SK-N-MC (cell line): Measurements from ENCODE around the gene GOLGA7B.

Experiments used
- DNase-seq: peaks from one replicate; pipeline ENCODE4 v3.0.0-alpha.2; 2011; ENCODE audit warnings: low read depth, low spot score
- H3K27ac ChIP-seq: fragments of 200-600 bp; sonication (generic); 2 replicates; pipeline ENCODE4 v1.5.1; 2016; ENCODE audit warnings: mixed run types
- H3K36me3 ChIP-seq: fragments of 200-600 bp; sonication (generic); 2 replicates; pipeline ENCODE4 v1.6.1; 2017; ENCODE audit warnings: antibody characterized with exemption, low read length, mixed read lengths; ENCODE audit not compliant: insufficient read depth
- H3K4me3 ChIP-seq: fragments of 200-600 bp; sonication (generic); 2 replicates; pipeline ENCODE4 v1.5.1; 2016
- H3K9ac ChIP-seq: fragments of 200-600 bp; sonication (generic); 2 replicates; pipeline ENCODE4 v1.8.0; 2017; ENCODE audit warnings: mixed run types, mixed read lengths; ENCODE audit not compliant: insufficient read length
- H3K9me3 ChIP-seq: fragments of 200-600 bp; sonication (generic); 2 replicates; pipeline ENCODE4 v1.6.1; 2017; ENCODE audit warnings: low read depth, mild to moderate bottlenecking, antibody characterized with exemption, low read length, moderate library complexity, mixed read lengths
- EZH2 ChIP-seq: fragments of 200-600 bp; sonication (generic); IDR thresholded peaks from one replicate; pipeline ENCODE4 v1.6.1; 2017; ENCODE audit warnings: antibody characterized with exemption
- FOXP2 ChIP-seq: optimal IDR thresholded peaks from 2 replicates; pipeline ENCODE3; 2011; ENCODE audit warnings: mild to moderate bottlenecking, moderate library complexity; ENCODE audit not compliant: insufficient read depth; ENCODE audit errors: extremely low read length, control extremely low read depth
- POLR2AphosphoS5 ChIP-seq: IDR thresholded peaks from 2 replicates; pipeline ENCODE4 v1.6.1; 2012; ENCODE audit warnings: mild to moderate bottlenecking, low read depth, low read length, borderline replicate concordance

The GOLGA7B gene

GRCh38 chr10:97854743-97855142 lies 5.1 kb downstream of the GOLGA7B start:
- TF ChIP-seq FOXP2: no peak
- TF ChIP-seq EZH2: no peak
- TF ChIP-seq POLR2AphosphoS5: no peak
- H3K27ac ChIP-seq: no peak overlapping the region
- DNase-seq: no peak

GRCh38 chr10:97858001-97858439 lies 8.4 kb downstream of the GOLGA7B start:
- Histone ChIP-seq H3K9ac (no peak overlapping the region), H3K4me3 (no peak overlapping the region), H3K9me3 (no peaks in the 10 kb centered on the region), H3K36me3 (no peaks in the 10 kb centered on the region), H3K27ac (no peak overlapping the region)
- TF ChIP-seq FOXP2 (no peak), EZH2 (no peak), POLR2AphosphoS5 (no peak)
- no peak for DNase-seq

More at GRCh38 chr10:97854743-97855142, 5.1 kb downstream of the GOLGA7B start:
- no peak overlapping the region for H3K9ac ChIP-seq
- no peak overlapping the region for H3K4me3 ChIP-seq
- H3K36me3 ChIP-seq: no peaks in the 10 kb centered on the region
- no peaks in the 10 kb centered on the region for H3K9me3 ChIP-seq

DNA sequence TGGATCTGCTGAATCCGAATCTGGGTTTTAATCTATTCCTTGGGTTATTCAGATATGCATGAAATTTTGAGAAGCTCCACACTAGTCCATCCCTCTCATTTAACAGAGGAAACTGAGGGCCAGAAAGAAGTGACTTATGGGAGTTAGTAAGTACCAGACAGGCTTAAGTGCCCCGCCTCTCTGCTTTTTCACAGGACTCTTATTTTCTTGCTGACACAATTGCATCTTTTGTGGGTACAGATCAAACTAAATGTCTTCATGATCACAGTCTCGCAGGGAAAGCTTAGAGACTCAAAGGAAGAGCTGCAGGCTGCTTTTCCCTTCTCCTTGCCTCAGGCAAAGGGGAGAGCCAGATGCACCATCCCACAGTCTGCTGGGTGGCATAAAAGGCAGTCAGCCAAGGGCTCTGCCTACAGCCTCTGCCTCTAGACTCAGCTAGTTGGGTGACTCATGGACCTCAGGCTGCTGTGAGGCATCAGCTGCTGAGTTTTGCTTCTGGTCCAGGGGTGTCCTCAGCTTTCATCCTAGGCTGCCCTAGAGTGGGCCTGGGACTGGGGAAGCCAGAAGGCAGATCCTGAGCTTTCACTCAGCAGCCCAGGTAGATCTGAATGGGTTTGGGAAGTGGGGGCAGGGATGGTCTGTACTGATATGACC lies 11.6 kb downstream of the GOLGA7B start:
- DNase-seq: no peak
- no peak overlapping the region for H3K9ac ChIP-seq

GRCh38 chr10:97861924-97862323 lies 12.3 kb downstream of the GOLGA7B start:
- H3K36me3 ChIP-seq: no peaks in the 10 kb centered on the region
- no peaks in the 10 kb centered on the region for H3K9me3 ChIP-seq
- TF ChIP-seq FOXP2 (no peak), POLR2AphosphoS5 (no peak), EZH2 (no peak)
- H3K9ac ChIP-seq: no peak overlapping the region
- H3K4me3 ChIP-seq: no peak overlapping the region
- H3K27ac ChIP-seq: no peak overlapping the region
- DNase-seq: no peak

More for the DNA sequence above, 11.6 kb downstream of the GOLGA7B start:
- Histone ChIP-seq H3K9me3 (no peaks in the 10 kb centered on the region), H3K36me3 (no peaks in the 10 kb centered on the region), H3K27ac (no peak overlapping the region), H3K4me3 (no peak overlapping the region)
- no peak for TF ChIP-seq POLR2AphosphoS5

DNA sequence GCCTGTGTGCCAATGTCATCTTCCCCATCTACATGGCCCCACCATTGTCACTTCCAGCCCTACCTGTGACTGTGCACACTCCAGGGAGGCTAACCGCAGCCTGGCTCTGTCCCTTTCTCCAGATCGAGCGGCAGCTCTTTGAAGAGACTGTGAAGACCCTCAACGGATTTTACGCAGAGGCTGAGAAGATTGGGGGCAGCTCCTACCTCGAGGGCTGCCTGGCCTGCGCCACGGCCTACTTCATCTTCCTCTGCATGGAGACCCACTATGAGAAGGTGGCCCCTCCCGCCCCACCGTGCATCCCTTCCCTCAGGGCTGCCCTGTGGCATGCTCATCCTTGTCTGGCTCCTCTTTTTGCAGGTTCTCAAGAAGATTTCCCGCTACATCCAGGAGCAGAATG lies 14.2 kb downstream of the GOLGA7B start:
- no peak for TF ChIP-seq FOXP2
- no peak for TF ChIP-seq EZH2
- no peak for TF ChIP-seq POLR2AphosphoS5
- H3K9ac ChIP-seq: no peak overlapping the region
- H3K9me3 ChIP-seq: no peaks in the 10 kb centered on the region
- H3K27ac ChIP-seq: no peak overlapping the region
- no peak for DNase-seq
- H3K36me3 ChIP-seq: no peaks in the 10 kb centered on the region
- no peak overlapping the region for H3K4me3 ChIP-seq

- TF ChIP-seq FOXP2 (no peak), EZH2 (no peak), POLR2AphosphoS5 (no peak)
- no peak for DNase-seq
- no peak overlapping the region for H3K27ac ChIP-seq
- H3K9ac ChIP-seq: no peak overlapping the region
- H3K36me3 ChIP-seq: no peaks in the 10 kb centered on the region
- no peak overlapping the region for H3K4me3 ChIP-seq
- no peaks in the 10 kb centered on the region for H3K9me3 ChIP-seq
Measured at GRCh38 chr10:97865488-97865887, 15.8 kb downstream of the GOLGA7B start.

- DNase-seq: no peak
- H3K27ac ChIP-seq: no peak overlapping the region
- TF ChIP-seq FOXP2 (no peak), POLR2AphosphoS5 (no peak), EZH2 (no peak)
- no peaks in the 10 kb centered on the region for H3K36me3 ChIP-seq
- no peaks in the 10 kb centered on the region for H3K9me3 ChIP-seq
- no peak overlapping the region for H3K4me3 ChIP-seq
- no peak overlapping the region for H3K9ac ChIP-seq
Measured at GRCh38 chr10:97866524-97867219, 17.0 kb downstream of the GOLGA7B start.

- Histone ChIP-seq H3K9me3 (no peaks in the 10 kb centered on the region), H3K9ac (no peak overlapping the region), H3K27ac (no peak overlapping the region), H3K4me3 (no peak overlapping the region), H3K36me3 (no peaks in the 10 kb centered on the region)
- DNase-seq: no peak
- TF ChIP-seq POLR2AphosphoS5: no peak
- TF ChIP-seq FOXP2: no peak
- TF ChIP-seq EZH2: no peak
Measured at GRCh38 chr10:97867220-97867800, 17.7 kb downstream of the GOLGA7B start.

- Histone ChIP-seq H3K36me3 (no peaks in the 10 kb centered on the region), H3K27ac (no peak overlapping the region), H3K9ac (no peak overlapping the region), H3K4me3 (no peak overlapping the region), H3K9me3 (no peaks in the 10 kb centered on the region)
- no peak for DNase-seq
- TF ChIP-seq EZH2: no peak
- no peak for TF ChIP-seq POLR2AphosphoS5
- TF ChIP-seq FOXP2: no peak
Measured at GRCh38 chr10:97868134-97868685, 18.6 kb downstream of the GOLGA7B start.
